Bronchus fibroblast of lung (primary cell): ENCODE data around the gene LRRC58. TPM values are rescaled to one million over a fixed set of nuclear protein-coding genes. Genes with fewer than 3 reads are reported as not detected.

Experiments used
- total RNA-seq: library from RNA; depleted of rRNA; stranded (reverse); fragments of >200 nt; gene quantifications from 2 replicates; pipeline ENCODE4 v1.2.3, GENCODE V29; 2015

The LRRC58 gene
- total RNA-seq, result 11.9 and 16.0 TPM in 2 replicates

DNA sequence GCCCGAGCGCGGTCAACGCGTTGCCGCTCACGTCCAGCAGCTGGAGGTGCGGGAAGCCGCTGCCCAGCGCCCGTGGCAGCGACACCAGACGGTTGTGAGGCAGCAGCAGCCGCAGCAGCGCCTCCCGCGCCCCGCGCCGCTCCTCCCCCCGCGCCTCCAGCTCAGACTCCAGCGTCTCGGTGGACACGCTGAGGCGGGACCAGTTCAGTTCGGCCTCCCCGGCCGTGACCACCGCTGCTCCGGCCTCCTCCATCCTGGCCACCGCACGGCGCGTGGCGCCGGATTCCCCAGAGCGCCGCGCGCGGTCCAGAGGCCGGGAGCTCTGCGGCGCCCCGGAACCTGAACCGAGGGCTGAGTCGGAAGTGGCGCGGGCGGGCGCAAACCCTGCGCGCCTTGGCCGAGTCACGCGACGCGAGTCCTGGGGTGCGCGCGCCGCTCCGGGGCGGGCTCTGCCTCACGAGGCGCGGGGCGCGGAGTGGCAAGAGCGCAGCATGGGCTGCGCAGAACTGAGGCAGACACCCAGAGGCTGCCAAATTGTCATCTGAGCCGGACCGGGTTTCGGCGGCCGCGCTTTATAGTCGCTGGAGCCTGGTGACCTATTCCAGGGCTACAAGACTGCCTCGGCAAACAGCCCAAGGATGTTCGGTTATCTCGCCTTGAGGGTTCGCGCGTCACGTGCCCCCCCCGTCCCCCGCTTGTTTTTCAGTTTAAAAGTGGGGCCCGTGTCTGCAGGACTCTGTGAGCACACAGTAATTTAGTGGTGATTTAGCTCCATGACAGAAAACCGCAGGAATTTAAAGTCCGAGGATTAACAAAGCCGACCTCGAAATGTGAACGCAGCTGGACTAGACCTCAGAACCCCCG is at the start of gene LRRC58:
Gene LRRC58, minus strand, starts transcription at position 364 of the 864 bp plus-strand sequence. Its CDS starts 111 bp downstream, at position 253.

DNA sequence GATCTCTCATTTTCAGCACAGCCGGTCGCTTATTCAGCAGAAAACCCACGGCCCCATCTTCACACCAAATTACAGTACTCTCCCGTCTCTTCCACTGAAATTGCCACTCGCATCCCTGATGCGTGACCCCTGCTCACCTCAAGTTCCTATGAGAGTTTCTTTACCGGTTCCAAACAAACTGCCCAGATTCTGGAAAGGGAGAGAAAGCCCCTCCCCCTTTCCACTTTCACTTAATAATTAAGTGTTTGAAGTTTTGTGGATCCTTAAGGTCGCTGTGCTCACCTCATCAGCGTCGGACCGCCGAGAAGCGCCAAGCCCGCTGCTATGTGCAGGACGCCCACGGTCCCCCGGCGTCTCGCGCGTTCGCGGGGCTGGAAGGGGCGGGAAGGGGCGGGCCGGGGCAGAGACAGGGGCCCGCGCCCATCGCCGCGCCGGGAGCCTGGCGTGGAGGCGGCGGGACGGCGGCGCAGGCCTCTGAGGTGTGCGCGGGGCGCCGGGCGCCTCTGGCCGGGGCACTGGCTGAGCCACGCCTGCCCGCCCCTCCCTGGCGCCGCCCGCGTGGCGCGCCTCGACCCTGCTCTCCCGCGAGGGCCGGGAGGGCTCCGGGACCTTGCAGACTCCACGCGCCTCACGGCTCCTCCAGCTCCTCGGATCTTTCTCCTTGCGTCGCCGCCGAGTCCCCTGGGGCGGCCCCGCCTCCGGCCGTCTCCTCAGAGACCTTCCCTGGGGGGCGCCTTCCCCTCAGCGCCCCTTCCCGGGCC is 64.2 kb downstream of the LRRC58 start, which contains the start of gene GPR156:
Gene GPR156, minus strand, starts transcription at position 476 of the 761 bp plus-strand sequence. CDS start 41,124 bp downstream, outside the sequence.

Other genes starting within 250 kb of the LRRC58 start
- gene GPR156, start 64.1 kb downstream of the LRRC58 start, total RNA-seq, result 0.45 and 0.67 TPM in 2 replicates
- 332 and 334 TPM in 2 replicates for gene FSTL1, start 101.6 kb upstream of the LRRC58 start, total RNA-seq
- 106 and 122 TPM in 2 replicates for gene NDUFB4, start 247.0 kb upstream of the LRRC58 start, total RNA-seq